Activated T-cell treated with anti-CD3 and anti-CD28 coated beads, Interleukin-2, amount 50 U/mL, for 1 hour (primary cell): Measurements from ENCODE around the gene TDRD7.

Source experiments
- DNase-seq: peaks from one replicate; pipeline ENCODE4 v3.0.0-alpha.2; 2020

Gene TDRD7, protein sequence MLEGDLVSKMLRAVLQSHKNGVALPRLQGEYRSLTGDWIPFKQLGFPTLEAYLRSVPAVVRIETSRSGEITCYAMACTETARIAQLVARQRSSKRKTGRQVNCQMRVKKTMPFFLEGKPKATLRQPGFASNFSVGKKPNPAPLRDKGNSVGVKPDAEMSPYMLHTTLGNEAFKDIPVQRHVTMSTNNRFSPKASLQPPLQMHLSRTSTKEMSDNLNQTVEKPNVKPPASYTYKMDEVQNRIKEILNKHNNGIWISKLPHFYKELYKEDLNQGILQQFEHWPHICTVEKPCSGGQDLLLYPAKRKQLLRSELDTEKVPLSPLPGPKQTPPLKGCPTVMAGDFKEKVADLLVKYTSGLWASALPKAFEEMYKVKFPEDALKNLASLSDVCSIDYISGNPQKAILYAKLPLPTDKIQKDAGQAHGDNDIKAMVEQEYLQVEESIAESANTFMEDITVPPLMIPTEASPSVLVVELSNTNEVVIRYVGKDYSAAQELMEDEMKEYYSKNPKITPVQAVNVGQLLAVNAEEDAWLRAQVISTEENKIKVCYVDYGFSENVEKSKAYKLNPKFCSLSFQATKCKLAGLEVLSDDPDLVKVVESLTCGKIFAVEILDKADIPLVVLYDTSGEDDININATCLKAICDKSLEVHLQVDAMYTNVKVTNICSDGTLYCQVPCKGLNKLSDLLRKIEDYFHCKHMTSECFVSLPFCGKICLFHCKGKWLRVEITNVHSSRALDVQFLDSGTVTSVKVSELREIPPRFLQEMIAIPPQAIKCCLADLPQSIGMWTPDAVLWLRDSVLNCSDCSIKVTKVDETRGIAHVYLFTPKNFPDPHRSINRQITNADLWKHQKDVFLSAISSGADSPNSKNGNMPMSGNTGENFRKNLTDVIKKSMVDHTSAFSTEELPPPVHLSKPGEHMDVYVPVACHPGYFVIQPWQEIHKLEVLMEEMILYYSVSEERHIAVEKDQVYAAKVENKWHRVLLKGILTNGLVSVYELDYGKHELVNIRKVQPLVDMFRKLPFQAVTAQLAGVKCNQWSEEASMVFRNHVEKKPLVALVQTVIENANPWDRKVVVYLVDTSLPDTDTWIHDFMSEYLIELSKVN

DNA sequence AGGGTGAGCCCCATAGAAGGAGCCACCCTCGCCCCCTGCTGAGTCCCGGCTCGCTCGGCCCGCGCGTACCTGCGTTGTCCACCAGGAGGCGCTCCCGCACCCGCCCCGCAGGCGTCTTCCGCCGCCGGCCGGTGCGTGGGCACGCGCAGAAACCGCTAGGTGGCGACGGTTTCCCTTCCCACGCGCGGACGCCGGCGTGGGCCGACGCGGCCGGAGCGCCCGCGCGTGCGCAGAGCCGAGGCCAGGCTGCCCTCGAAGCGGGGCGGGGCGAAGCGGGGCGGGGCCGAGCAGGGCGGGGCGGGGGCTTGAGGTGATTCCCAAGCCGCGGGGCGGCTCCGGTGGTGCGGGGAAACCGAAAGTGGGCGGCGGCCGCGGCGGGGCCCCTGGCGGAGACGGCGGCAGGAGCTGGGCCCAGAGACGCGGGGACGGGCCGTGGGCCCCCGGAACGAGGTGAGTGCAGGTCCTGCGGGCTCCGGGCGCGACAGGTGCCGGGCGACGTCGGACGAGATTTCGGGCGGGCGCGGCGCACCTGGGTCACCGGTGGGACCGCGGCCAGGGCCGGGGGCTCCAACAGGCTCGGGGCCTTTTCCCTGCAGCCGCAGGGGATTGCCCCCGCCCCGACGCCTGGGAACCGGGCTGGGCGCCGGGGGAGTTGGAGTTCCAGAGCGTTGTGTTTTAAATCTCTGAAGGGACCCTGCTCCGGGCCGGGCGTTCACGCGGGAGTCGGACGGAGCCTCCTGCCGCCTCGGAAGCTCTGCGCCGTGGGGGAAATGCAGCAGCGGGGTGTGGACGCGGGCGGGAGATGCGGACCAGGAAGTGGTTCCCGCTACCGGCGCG is at the start of gene TDRD7:
Gene TDRD7 (plus strand): TSS at position 308 of the 837 bp plus-strand sequence. CDS start 16,370 bp downstream, outside the sequence.
- peak; percentile 97 for DNase-seq

DNA sequence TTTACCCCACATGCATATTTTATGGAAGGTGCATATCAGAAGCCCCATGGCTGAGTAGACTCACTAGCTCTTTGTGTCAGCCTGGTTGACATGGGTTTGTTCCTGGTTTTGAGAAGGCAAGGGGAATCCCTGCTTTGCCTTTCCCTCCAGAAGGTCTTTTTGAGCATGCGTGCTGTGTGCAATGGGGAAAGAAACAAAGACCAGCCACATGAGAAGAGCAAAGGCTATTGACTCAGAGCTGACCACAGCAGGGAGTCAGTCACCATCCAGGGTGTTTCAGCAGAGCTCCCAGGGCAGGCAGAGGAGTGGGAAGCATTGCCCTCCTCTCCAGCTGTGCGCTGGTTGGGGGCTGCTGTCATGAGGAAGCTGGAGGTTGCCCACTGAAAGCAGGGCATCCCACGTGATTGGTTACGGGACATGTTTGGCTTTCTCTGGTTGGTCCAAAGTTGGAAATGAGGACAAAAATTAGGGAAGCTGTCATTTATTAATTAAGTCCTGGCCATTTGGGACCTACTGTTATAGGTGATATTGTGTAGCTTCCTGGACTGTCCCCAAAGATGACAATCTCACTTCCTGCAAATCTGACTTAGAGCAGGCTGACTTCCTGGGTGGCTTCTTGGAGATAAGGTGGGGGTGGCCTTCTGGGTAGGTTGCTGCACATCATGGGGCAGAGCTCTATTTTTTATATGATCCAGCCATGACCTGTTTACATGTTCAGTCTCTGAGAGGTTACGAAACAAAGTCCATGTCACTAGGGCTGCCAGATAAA is 48.9 kb upstream of the TDRD7 start:
- no peak for DNase-seq

DNA sequence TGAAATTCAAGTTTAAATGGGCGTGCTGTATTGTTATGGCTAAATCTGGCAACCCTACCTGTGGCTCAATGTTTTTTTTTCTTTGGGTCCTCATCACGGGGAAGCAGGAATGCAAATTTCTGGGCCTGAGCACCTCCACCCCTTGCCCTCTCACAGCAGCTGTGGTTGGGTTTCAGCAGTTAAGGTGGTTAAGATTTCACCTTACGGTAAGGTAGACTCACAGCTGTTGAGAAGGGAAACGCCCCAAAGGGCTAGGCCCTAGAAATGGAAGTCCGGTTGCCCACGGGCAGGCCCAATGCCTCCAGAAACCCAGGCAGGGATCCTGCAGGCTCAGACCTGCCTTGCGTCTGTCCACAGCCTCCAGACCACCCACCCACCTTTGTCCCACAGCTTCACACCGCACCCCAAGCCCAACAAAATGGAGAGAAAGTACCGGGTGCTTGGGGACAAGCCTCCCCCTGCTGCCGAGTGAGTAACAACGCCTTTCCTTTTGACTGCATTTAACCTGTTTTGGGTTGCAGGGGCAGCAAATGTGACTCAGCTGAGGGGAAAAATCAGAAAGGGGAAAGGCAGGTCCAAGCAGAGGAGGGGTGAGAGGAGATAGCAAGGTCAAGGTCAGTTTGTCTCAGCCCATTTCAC is 48.1 kb upstream of the TDRD7 start:
- DNase-seq: no peak

DNA sequence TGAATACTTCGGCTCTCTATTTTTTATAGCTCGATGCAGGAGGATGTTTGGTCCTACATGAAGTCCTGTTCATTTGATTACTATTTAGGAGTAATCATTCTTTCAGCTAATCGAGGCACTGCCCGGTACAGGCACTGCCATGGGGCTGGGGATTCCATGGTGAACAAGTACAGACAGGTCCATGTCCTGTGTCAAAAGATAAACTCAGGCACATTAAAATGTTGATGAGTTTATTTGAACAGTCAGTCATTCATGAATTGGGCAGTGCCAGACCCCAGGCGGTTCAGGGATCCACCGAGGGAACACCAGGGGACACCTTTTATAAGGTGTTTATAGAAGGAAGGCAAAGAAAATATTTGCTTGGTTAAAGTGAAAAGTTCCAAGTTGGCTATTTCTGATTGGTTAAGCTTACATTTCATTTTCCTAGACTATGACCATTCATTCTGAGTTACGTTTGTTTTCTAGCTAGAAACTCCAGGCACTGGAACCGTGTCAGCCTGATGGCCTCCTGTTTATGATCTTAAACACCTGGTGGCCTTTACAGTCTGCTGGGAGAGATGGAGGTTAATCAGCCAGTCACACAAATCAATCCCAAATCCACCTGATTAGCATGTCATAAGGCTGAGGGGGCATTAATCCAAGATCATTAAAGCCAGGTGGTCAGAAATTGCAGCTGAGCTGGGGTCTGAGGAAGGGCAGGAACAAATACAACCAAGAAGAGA is 47.0 kb upstream of the TDRD7 start:
- no peak for DNase-seq

DNA sequence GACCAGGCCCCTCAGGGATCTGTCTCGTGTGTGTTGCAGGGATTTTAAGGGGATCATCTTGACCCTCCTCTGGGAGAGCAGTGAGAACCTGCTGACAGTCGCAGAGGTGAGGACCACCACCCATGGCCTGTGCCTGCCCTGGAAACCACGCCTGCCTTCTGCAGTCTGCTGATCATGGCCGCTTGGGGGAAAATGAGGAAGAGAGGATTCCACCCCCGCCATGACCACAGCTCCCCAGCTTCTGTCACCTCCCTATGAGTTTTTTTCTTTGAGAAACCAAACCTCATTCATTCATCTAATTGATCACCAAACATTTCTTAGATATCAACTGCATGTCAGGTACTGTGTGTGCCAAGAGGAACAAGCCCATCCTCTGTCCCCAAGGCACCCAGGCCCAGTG is 46.3 kb upstream of the TDRD7 start:
- DNase-seq: no peak

DNA sequence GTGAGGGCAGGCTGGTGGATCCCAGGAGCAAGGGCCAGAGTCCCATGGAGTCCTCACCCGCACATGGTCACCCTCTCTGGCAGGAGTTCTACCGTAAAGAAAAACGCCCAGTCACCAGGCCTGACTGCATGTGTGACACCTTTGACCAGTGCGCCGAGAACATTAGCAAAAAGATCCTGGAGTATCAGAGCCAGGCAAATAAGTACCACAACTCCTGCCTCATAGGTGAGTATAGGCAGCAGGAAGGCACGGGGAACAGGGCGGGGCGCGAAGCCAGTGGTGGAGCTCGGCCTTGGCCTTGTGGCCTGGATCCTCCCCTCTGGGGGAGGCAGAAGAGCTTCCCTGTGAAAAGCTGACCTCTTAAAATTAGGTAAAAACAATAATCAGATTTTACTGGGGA is 45.4 kb upstream of the TDRD7 start:
- no peak for DNase-seq

DNA sequence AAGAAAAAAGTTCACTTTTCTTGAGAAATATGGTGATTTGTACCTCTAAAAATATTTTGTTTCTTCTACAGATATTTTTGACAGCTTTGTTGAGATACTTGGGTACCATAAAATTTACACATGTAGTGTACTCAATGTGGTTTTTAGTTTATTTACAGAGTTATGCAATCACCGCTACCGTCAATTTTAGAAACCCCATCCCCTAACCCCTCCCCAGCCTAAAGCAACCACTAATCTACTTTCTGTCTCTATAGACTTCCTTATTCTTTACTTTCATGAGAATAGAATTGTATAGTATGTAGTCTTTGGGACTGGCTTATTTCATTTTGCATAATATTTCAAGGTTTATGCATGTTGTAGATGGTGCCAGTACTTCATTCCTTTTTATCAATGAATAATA is 45.0 kb upstream of the TDRD7 start:
- no peak for DNase-seq

DNA sequence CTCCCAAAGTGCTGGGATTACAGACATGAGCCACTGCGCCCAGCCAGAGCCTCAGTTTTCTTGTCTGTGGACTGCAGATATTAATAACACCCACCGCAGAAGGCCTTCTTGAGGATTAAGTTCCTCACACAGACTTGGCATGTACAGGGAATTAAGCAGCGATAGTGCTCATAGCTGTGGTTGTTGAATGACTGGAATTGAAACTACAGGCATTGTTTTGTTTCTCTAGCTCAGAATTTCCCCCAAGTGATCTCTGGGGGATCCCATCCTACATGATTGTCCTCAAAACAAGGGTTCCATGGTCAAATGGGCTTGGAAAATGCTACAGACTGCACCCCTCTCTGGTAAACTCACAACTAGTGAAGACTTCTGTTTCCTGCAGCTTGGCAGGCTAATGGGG is 44.2 kb upstream of the TDRD7 start:
- no peak for DNase-seq

DNA sequence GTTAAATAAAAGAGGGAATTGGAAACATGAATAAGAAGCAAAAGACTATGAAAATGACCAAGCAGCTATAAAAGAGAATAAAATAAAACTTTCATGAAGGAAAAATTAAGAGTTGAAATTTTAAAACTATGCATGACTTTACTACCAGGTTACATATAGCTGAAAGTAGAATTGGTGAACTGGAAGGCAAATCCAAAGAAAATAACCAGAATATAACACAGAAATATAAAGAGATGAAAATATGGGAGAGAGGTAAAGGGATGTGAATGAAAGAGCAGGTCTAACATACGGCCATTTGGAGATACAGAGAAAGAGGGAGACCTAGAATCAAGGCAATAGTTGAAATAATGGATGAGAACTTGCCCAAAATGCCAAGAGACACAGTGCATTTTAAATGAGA is 42.9 kb upstream of the TDRD7 start:
- DNase-seq: no peak

DNA sequence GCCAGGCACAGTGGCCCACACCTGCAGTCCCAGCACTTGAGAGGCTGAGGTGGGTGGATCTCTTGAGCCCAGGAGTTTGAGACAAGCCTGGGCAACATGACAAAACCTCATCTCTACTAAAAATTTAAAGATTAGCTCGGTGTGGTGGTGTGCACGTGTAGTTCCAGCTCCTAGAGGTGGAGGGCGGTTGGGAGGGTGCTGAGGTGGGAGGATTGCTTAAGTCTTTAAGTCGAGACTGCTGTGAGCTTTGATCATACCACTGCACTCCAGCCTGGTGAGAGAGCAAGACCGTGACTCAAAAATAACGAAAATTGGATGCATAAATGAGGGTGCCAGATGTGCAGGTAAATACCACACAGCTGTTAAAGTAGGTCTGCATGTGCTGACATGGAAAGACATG is 39.3 kb upstream of the TDRD7 start:
- DNase-seq: no peak

DNA sequence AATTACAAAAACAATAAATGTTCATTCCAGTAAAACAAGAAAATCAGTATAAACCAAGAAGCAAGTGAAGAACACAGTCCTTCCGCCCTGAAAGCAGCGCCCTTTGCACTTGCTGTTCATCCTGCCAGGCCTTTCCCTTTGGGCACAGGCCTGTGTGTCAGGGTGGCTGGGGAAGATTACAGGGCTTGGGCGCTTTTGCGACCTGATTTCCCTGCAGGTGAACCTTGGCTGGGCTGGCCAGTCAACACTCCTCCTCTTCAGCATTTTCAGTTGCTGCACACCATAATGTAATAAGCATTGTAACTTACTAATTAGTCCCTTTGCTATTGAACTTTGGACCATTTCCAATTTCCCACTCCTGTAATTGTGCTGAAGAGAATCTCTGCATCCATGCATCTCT is 38.6 kb upstream of the TDRD7 start:
- no peak for DNase-seq

DNA sequence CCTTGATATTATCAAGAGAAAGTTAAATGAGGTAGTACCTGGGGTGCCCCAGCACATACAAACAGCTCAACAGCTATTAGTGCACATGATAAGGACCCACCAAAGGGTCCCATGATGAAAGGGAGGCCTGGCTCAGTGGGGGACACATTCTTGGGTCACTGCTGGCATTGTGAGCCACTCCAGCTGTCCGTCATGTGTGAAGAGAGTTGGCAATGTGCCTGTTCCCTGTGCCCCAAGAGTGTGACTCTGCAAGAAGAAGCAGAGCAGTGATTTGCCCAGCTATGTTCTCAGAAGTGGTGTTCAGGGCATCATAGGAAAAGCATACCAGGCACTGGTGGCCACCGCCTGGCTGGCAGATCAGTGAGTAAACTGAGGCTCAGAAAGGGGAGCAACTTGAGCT is 37.1 kb upstream of the TDRD7 start:
- DNase-seq: no peak

DNA sequence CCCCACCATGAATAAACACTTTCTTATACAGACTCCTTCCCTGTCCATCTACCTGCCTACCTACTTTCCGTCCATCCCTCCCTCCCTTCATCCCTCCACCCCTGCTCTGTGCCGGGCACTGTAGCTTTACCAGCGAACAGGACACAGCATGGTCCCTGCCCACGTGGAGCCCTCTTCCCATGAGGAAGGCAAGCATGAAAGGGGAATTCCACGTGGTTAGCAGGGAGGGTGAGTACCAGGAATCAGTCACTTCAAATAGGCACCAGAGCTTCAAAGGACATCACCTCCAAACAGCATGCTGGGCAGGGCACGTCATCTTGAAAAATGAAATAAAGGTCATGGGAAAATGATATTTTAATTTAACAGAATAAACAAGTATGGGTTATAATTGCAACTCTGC is 35.0 kb upstream of the TDRD7 start:
- no peak for DNase-seq

DNA sequence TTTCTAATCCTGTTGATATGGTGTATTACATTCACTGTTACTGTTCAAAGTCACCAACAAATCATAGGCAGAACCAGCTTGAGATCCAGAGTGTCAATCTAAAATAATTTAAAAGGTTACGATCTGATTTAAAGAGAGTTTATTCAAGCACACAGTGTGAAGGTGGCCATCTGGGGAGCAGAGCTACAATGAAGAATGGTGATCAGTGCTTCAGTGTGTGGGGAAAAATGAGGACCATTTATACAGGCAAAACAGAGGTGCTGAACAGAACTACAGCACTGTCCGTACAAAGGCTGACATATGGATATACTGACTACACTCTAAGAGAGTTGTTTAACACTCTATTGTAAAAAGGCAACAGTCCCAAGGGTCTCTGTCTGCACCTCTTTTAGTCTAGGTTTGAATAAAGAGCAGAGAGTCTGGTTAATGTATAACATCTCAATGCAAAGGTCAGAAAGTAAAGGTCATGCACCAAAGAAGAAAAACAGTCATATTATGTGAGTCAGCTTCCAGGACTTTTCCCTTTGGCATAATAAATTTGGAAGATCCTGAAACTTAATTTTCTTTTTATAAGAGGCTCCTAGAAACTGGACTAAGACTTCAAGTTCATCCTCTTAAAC is 29.7 kb upstream of the TDRD7 start:
- no peak for DNase-seq

DNA sequence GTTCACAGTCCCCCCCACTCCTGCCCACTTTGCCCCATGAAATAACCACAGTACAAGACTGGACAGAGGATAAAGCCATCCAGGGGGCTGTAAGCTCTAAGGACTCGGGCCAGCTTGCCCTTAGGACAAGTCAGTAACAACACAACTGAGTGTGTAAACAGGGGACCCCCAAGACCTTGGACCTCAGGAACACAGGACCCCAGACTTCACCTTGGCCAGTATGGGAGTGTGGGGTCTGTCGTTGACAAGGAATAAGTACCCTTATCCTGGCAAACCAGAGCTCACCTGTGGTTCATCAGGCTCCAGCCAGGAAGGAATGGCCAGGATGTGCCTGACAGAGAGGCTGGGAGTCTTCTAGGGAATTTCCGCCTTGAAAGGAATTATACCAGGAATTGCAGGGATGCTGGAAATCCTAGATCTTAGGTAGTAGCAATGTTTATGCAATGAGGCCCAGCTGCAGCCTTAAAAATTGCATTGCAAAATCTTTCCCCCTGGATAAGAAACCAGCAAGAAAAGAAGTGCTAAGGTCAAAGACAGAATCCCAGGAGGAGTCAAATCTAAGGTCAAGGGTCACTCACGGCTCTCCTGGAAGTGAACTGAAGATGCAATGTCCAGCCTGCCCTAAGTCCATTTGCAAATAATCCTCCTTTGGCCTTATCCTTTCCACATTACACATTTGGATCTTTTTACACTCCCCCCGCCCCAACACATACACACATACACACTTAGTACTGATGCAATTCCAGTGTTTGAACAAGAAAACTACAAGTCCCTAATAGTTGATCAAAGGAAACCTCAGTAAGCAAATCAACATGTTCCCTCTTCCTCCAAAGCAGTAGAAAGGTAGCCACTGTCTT is 27.3 kb upstream of the TDRD7 start:
- no peak for DNase-seq

DNA sequence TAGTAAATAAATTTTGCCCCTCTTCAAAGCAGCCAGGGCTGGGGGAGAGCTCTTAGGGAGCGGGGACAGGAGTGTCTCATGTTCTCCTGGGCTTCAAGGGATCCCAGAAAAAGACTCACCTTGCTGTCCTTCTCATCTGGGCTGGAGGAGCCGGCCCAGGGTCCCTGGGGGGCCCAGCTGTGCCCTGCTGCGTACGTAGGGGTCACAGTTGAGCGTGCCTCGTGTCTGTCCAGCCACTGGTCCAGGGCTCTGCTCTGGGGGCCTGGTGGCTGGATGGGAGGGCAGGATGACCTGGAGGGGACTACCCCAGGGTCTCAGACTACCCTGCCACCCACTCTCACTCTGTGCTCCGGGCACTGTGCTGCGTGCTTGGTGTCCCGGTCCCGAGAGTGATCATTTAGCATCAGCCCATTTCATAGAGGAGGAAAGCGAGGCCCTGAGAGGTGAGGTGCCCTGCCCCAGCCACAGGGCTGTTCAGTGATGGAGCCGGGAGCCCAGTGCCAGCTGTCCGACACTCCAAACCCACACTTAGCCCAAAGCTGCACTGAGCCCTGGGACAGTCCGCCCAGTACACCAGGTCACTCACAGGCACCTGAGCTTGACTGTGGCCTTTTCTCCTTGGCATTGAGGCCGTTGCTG is 26.2 kb upstream of the TDRD7 start:
- no peak for DNase-seq

DNA sequence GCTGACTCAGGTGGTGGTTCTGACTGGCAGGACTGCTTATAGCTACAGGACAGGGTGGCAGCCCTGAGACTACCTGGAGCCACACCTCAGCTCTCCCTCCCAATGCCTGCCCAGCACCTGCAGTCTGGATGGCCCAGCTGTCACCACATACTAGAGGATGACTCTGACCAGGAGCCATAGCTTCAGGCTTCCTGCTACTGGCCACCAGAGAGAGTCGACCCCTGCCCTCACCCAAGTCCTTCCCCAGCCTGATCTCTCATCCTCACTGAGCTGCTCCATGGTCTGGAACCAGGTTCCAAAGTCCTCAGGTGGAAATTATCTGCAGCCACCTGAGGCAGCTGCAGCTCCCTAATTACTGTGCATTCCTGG is 25.6 kb upstream of the TDRD7 start:
- no peak for DNase-seq

DNA sequence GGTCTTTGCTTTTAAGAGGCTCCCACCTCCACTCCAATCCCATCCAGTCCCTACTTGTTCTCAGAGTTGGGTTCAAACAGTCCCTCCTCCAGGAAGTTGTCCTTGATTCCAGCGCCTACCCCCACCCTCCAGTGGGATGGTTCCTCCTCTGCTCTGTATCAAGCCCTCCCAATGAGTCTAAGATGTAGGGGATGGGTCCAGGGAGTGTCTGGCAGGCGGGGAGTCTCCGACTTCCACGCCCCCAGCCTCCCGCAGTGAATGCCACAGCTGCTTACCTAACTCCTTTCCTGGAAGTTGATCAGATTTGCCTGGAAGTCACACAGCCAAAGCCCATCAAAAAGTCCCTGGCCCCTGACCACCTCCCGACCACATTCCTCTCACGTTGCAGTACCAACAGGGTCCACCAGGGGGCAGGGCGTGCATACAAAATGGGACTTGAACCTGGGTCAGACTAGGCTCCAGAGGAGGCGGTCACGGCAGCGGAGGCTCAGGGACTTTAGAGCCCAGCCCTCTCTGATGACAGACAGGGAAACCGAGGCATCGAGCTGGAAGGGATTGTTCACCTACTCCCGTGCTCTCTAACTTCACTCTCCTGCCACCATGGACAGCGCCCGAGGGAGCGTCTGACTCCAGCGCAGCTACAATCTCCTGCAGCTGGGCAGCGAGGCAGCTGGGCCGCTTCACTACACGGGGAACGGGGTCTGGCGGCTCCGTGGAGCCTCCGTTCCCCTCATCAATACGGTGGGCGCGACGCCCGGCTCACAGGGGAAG is 25.0 kb upstream of the TDRD7 start:
- DNase-seq: peak; percentile 75
